AG10803 (cell line): ENCODE measurements around the gene GMFB.

Source experiments
- DNase-seq: peaks from one replicate; pipeline ENCODE4 v3.0.0; 2010; ENCODE audit warnings: low read depth
- H3K4me3 ChIP-seq: 2 replicates; pipeline ENCODE4 v1.5.1; 2011; ENCODE audit warnings: mild to moderate bottlenecking, low read length, control low read depth
- TF ChIP-seq, protein P1 (sequence below): conservative IDR thresholded peaks from 2 replicates; pipeline ENCODE4 v1.5.1; 2011; ENCODE audit warnings: mild to moderate bottlenecking, low read length, control low read depth, inconsistent platforms

The GMFB gene

DNA sequence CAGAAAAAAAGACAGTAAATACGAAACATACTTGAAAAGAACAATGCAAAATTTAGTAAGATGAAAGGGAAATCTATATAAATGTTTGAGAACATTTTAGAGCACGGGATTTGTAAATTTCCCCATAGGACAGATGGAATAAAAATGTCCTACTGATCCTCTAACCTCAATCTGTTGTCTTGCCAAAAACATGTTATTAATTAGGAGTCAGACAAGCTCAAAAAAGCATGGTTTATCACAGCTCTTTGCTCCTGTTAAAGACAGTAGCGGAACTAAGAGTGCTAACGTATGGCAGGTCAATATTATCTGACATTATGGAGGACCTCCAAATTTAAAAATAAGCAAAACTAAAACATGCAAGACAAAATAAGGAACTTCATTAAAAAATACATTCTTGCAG is 12.9 kb downstream of the GMFB start:
- DNase-seq: peak; percentile 57
- TF ChIP-seq, protein P1, sequence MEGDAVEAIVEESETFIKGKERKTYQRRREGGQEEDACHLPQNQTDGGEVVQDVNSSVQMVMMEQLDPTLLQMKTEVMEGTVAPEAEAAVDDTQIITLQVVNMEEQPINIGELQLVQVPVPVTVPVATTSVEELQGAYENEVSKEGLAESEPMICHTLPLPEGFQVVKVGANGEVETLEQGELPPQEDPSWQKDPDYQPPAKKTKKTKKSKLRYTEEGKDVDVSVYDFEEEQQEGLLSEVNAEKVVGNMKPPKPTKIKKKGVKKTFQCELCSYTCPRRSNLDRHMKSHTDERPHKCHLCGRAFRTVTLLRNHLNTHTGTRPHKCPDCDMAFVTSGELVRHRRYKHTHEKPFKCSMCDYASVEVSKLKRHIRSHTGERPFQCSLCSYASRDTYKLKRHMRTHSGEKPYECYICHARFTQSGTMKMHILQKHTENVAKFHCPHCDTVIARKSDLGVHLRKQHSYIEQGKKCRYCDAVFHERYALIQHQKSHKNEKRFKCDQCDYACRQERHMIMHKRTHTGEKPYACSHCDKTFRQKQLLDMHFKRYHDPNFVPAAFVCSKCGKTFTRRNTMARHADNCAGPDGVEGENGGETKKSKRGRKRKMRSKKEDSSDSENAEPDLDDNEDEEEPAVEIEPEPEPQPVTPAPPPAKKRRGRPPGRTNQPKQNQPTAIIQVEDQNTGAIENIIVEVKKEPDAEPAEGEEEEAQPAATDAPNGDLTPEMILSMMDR: no peak

DNA sequence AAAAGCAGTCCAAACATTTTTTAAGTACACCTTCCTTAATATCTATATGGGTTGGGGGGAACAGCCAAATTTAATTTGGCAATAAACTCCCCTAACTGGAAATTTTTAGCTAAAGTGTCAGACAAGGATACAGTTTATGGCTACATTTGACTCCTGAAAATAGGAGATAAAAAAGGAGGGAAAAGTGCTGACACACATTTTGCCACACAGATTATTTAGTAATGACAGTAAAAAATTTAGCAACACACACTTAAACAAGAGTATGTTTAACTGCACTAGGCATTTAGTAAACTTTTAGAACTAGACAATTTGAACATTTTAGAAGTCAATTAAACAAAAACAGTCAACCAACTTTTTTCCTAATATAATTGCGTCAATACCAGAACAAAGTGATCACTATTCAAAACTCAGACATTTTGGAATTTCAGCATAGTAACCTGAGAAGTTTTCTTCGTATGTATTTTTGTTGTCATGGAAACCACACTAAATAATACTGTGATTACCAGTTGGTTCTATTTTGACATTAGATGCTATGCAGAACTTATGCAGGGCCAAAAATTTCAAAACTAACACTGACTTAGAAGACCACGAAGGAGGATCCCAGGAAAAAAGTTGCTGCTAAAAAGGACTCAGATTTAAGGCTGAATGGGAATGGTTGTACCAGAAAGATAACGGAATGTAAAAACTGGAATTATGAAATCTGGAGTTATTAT is 13.4 kb downstream of the GMFB start:
- DNase-seq: peak; percentile 33
- TF ChIP-seq, protein P1: no peak
- H3K4me3 ChIP-seq: no peak overlapping the region

More for the DNA sequence above, 12.9 kb downstream of the GMFB start:
- H3K4me3 ChIP-seq: no peak overlapping the region

DNA sequence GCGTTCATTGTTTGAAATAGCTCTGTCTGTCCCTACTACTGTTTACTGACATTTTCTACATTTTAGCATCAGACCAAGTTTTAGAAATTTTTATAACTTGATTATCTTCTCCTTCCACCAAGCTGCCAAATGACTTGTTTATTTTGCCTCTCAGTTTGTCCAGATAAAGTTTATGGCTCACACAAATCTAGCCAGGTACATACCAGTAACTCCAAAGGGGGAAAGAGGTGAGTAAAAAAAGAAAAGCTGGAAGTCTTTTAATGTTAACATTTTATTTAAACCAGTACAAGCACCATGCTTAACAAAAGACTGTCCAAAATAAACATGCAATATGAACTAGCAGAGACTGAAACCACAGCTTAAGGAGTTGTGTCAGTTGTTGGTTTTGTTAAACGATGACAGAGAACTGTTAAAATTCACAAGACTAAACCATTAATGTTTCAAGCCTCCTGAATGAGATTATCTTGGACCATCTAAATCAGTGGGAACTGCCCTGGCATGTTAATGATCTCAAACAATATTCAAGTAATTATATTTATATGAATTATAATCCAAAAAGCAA is 14.5 kb downstream of the GMFB start:
- no peak overlapping the region for H3K4me3 ChIP-seq
- TF ChIP-seq, protein P1: no peak
- DNase-seq: no peak

DNA sequence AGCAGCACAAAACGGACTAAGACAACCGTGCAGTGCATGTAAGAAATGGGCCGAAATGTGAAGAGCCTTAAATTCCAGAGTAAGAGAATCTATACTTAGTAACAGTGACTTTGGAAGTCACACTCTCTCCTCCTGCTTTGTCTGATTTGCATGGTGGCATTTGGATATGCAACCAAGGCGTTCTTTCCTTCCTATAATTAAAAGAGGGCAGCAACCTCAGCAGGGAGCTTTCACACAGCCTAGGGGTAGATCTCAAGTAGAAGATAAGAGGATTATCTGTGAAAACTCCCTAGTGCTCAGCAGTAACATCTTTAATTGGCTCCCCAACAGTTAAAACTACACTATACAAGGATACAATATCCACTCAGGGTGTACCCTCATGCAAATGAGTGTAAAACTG is 16.5 kb downstream of the GMFB start:
- H3K4me3 ChIP-seq: no peak overlapping the region
- TF ChIP-seq, protein P1: no peak
- DNase-seq: no peak

DNA sequence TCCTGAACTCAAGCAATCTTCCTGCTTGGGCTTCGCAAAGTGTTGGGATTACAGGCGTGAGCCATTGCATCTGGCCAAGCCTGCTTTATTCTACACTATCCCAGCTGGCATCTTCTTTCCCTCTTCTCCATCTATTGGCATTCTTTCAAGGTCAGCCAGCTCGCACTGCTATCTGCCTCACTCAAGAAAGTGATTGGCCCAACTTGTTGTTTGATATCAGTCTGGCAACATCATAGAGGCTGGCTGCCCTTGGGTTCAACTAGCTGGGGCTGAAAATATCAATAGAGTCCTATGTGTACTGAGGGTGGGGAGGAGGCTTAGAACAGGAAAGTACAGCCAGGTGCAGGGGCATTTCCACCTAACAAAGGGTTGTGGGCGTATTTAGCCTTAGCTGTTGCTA is 17.1 kb downstream of the GMFB start:
- no peak overlapping the region for H3K4me3 ChIP-seq
- DNase-seq: no peak
- TF ChIP-seq, protein P1: no peak

DNA sequence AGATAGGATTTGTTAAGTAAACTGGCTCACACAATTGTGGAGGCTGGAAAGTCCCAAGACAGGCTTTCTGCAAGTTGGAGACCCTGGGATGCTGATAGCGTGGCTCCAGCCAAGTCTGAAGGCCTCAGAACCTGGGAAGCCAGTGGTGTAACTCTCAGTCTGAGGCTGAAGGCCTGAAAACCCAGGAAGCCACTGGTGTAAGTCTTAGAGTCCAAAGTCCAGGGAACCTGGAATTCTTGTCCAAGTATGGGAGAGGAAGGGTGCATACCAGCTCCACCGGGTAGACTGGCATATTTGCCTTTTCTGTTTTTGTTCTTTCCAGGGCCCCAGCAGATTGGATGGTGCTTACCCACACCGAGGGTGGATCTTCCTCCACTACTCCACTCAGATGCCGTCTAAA is 18.1 kb downstream of the GMFB start:
- H3K4me3 ChIP-seq: no peak overlapping the region
- DNase-seq: no peak
- TF ChIP-seq, protein P1: no peak

DNA sequence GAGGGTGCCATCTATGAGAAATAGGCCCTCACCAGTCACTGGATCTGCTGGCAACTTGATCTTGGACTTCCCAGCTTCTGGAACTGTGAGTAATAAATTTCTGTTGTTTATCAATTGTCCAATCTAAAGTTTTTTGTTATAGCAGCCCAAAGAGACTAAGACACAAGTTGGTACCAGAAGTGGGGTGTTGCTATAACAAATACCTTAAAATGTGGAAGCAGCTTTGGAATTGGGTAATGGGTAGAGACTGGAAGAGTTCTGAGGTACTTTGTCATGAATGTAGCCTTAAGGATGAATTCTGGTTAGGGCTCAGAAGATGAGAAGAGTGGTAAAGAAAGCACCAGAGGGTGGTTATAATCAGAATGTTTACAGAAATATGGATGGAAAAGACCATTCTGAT is 21.5 kb downstream of the GMFB start:
- H3K4me3 ChIP-seq: no peak overlapping the region
- TF ChIP-seq, protein P1: no peak
- no peak for DNase-seq
